ENCODE results near the gene NEK9.

DNA sequence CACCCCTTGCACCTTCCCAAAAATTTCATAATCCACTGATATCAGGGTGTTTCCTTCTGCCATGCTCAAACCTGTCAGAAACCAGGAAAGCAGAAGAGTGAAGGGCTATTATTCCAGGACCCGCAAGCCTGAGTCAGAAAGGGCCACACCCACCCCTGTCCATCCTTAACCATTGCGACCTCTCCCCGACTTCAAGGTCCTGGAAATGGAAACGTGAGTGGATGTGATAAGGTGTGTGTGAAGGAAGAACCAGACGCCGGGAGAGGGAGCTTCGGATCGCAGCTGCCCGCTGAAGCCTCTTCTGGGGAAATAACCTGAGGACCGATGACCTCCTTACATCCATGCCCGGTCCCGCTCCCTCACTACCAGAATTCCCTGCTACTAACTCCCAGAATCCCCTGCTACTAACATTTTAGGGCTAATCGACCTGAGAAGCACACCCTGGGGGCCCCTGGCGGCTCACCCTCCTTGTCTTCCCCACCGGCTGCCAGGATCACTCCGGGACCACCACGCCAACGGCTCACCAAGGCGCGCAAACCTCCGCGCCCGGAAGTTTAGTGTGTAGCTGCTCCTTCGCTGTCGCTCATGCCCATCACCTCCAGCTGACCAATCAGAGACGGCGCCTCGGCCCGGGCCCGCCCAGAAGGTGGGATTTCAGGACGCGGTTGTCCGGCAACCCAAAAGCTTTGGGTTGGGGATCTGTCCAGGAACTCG, 63.2 kb downstream of the NEK9 start, which contains the start of gene ACYP1:
- TF ChIP-seq, protein P1, sequence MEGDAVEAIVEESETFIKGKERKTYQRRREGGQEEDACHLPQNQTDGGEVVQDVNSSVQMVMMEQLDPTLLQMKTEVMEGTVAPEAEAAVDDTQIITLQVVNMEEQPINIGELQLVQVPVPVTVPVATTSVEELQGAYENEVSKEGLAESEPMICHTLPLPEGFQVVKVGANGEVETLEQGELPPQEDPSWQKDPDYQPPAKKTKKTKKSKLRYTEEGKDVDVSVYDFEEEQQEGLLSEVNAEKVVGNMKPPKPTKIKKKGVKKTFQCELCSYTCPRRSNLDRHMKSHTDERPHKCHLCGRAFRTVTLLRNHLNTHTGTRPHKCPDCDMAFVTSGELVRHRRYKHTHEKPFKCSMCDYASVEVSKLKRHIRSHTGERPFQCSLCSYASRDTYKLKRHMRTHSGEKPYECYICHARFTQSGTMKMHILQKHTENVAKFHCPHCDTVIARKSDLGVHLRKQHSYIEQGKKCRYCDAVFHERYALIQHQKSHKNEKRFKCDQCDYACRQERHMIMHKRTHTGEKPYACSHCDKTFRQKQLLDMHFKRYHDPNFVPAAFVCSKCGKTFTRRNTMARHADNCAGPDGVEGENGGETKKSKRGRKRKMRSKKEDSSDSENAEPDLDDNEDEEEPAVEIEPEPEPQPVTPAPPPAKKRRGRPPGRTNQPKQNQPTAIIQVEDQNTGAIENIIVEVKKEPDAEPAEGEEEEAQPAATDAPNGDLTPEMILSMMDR (conservative IDR thresholded peaks at IDR 0.05; ENCODE audit: low read depth, low read length): peak; percentile 17; the same call in 1 of the 2 replicates
- TF ChIP-seq EZH2 (IDR thresholded peaks at IDR 0.05; ENCODE audit: low read length, unreplicated experiment) (no peak), EZH2phosphoT487 (IDR thresholded peaks at IDR 0.05; ENCODE audit: borderline replicate concordance, low read length) (no peak)
